ENCODE data around the gene KRTAP4-7. TPM values are rescaled to one million over a fixed set of nuclear protein-coding genes. Genes with fewer than 3 reads are reported as not detected.
"Not testable (repeated sequence)": the region's sequence is repeated elsewhere in the genome, so short reads cannot be mapped to it uniquely, and the experiment has no call there.

The KRTAP4-7 gene
- total RNA-seq, 2 donors from 2014 or later = not detected

DNA sequence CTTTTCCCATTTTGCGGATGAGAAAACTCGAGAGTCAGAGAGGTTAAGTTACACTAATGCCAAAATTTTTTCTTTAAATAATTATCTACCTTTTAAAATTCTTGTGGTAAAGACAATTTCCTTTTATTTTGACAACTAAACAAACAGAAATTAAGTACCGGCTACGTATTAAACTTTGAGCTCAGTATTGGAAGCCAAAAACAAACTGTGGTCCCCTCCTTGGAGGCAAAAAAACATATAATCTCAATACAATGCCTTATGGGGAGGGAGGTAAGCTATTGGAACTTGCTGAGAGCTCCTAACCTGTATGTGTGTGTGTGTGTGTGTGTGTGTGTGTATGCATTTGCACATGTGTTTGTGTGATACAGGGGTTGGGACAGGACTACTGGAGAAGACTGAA, 20.5 kb upstream of the KRTAP4-7 start:
- no peak overlapping the region for H3K4me3 ChIP-seq
- H3K27ac ChIP-seq = no peak overlapping the region
- no peaks in the 10 kb centered on the region for H3K4me1 ChIP-seq
- ATAC-seq = no peak
- intact Hi-C loops (cut with DNase I) = no loop called here
- 53 to 62% methylated on average over 4 of the region's 4 CpGs for WGBS, 2 donors
- DNase-seq = no peak
- H3K9me3 ChIP-seq = no peaks in the 10 kb centered on the region
- H3K36me3 ChIP-seq (replicated peaks in 1 of 2; ENCODE audit: insufficient read depth in 1 of 2, low read depth in 2 of 2) = no peaks in the 10 kb centered on the region
- H3K27me3 ChIP-seq = no peaks in the 10 kb centered on the region
- TF ChIP-seq POLR2A (IDR thresholded peaks at IDR 0.05) = no peak
- TF ChIP-seq CTCF (IDR thresholded peaks at IDR 0.05) = no peak

DNA sequence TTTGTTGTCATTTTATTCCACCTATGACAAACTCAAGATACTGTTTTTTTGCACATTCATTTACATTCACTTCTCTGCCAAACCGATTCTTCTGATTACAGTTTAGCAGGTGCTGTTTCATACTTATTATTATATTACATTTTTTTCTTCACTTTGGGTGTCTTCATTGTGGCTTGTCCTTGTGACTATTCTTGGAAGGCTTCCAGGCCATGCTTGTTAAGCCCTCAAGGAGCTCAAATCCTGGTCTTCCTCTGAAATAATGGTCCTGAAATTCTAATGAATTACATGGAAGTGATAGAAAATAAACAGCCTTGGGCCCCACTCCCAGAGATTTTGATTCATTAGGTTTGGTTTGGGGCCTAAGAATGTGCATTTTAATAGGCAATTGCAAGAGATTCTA, 19.6 kb upstream of the KRTAP4-7 start:
- Histone ChIP-seq H3K4me3 (no peak overlapping the region), H3K27ac (no peak overlapping the region), H3K36me3 (replicated peaks in 1 of 2; ENCODE audit: insufficient read depth in 1 of 2, low read depth in 2 of 2) (no peaks in the 10 kb centered on the region), H3K4me1 (no peaks in the 10 kb centered on the region), H3K27me3 (no peaks in the 10 kb centered on the region), H3K9me3 (no peaks in the 10 kb centered on the region)
- DNase-seq = no peak
- WGBS, 2 donors = 64 to 74% methylated on average over 1 of the region's 1 CpG
- intact Hi-C loops (cut with DNase I) = no loop called here
- ATAC-seq = no peak
- TF ChIP-seq POLR2A (IDR thresholded peaks at IDR 0.05) = no peak
- TF ChIP-seq CTCF (IDR thresholded peaks at IDR 0.05) = no peak

DNA sequence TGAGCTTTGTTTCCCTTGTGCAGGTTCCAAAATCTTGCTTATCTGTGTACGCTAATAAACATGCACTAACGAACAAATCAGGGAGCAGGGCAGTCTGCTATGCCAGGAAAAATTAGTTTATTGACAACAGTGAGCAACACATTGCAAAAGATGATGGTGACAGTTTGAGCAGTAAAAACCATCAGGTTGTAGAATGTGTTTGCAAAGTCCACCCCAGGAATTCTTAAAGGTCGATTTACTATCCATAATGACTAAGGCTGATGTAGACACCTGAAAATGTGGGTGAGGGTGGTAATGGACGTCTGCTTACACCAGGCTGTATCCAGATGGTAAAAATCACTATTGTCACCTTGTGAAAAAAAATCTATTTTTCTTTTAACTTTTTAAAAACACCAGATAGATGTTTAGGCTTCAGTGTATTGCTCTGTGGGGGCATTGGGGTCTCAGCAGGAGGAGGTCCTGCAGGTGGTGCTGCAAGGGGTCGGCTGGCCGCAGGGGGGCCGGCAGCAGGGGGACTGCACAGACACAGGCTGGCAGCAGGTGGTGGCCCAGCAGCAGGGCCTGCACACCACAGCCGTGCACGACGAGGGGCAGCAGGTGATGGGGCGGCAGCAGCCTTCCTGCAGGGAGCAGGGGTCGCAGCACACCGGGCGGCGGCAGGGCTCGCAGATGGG, 18.8 kb upstream of the KRTAP4-7 start:
- DNase-seq; H3K9me3 ChIP-seq; H3K4me1 ChIP-seq; ATAC-seq; H3K36me3 ChIP-seq (replicated peaks in 1 of 2; ENCODE audit: insufficient read depth in 1 of 2, low read depth in 2 of 2); intact Hi-C loops (cut with DNase I); H3K27me3 ChIP-seq; H3K4me3 ChIP-seq; H3K27ac ChIP-seq: not testable (repeated sequence)
- WGBS, 2 donors = 44 to 50% methylated on average over 6 to 7 of the region's 16 CpGs

GRCh38 chr17:41065829-41066624, 17.9 kb upstream of the KRTAP4-7 start, which contains the start of gene KRTAP2-4:
TSS of gene KRTAP2-4 (minus strand) at chr17:41065879. CDS start at chr17:41065845, 34 bp downstream.
- Histone ChIP-seq H3K27me3 (no peaks in the 10 kb centered on the region), H3K36me3 (replicated peaks in 1 of 2; ENCODE audit: insufficient read depth in 1 of 2, low read depth in 2 of 2) (no peaks in the 10 kb centered on the region), H3K27ac (no peak within 1 kb of the TSS), H3K9me3 (no peaks in the 10 kb centered on the region), H3K4me3 (no peak within 1 kb of the TSS), H3K4me1 (no peaks in the 10 kb centered on the region)
- DNase-seq (no peak), ATAC-seq (no peak)
- TF ChIP-seq CTCF (IDR thresholded peaks at IDR 0.05) (no peak), POLR2A (IDR thresholded peaks at IDR 0.05) (no peak)
- intact Hi-C loops (cut with DNase I) = no loop called here
- 82 to 89% methylated on average over 5 of the region's 6 CpGs for WGBS, 2 donors

DNA sequence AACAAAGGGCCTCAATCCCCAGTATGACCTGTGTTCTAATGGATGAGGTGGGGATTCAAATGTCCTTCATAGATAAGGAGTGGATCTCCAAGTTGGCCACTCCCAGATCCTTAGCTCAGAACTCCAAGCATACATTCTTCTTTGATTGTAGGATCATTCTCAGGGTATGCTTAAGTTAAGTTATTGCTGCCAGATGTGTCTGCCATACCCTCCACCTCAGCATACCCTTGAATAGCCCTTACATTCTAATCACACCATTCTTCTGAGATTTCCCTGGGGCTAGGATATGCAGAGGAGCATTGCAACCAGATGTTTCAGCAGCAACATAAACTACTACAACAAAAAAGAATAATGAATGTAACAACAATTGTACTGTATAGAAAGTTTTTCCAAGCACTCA, 16.7 kb upstream of the KRTAP4-7 start:
- no peak overlapping the region for H3K4me3 ChIP-seq
- H3K27me3 ChIP-seq = no peaks in the 10 kb centered on the region
- H3K9me3 ChIP-seq = no peaks in the 10 kb centered on the region
- no peaks in the 10 kb centered on the region for H3K4me1 ChIP-seq
- intact Hi-C loops (cut with DNase I) = no loop called here
- H3K36me3 ChIP-seq (replicated peaks in 1 of 2; ENCODE audit: insufficient read depth in 1 of 2, low read depth in 2 of 2) = no peaks in the 10 kb centered on the region
- no peak overlapping the region for H3K27ac ChIP-seq
- ATAC-seq (no peak), DNase-seq (no peak)
- TF ChIP-seq POLR2A (IDR thresholded peaks at IDR 0.05) = no peak
- TF ChIP-seq CTCF (IDR thresholded peaks at IDR 0.05) = no peak
